Measurements from ENCODE around the gene ELMOD3. TPM values are rescaled to one million over a fixed set of nuclear protein-coding genes. Genes with fewer than 3 reads are reported as not detected.
"Not testable (repeated sequence)": the region's sequence is repeated elsewhere in the genome, so short reads cannot be mapped to it uniquely, and the experiment has no call there.

ELMOD3 gene
- total RNA-seq, 4 donors from 2014 or later, result 12.8 to 45.3 (median 21.0) TPM

DNA sequence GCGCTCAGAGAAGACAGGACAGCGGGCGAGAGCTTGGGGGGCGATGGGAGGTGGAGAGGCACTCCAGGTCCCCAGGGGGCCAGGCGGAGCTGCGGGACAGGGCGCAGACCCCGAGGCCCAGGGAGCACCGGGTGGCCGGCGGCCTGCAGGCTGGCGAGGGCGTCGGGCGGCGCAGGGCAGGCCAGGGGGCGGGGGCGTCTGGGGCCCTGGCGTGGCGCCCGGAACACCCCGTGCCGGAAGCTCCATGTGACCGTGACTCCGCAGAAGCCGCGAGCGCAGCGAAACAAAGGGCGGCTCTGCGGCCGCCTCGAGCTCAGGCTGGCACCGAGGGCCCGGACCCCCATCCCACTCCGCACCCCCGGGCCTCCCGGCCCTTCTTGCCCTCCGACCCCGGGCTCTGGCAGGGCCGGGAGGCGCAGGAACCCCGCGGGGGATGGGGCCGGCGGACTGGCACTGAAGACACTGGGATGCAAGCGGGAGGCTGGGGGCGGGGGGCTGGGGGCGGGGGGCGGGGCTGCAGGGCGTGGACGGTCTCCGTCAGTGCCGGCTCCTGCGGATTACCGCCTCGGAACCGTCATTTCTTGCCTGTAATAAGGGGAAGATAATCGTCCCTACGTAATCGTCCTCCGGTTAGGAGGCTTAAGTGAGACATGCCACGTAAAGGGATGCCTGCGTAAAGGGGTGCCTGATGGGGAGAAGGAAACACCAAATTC is 83.1 kb downstream of the ELMOD3 start:
- TF ChIP-seq POLR2A (IDR thresholded peaks at IDR 0.05), result peak; percentile 83 to 95
- TF ChIP-seq, protein P1, sequence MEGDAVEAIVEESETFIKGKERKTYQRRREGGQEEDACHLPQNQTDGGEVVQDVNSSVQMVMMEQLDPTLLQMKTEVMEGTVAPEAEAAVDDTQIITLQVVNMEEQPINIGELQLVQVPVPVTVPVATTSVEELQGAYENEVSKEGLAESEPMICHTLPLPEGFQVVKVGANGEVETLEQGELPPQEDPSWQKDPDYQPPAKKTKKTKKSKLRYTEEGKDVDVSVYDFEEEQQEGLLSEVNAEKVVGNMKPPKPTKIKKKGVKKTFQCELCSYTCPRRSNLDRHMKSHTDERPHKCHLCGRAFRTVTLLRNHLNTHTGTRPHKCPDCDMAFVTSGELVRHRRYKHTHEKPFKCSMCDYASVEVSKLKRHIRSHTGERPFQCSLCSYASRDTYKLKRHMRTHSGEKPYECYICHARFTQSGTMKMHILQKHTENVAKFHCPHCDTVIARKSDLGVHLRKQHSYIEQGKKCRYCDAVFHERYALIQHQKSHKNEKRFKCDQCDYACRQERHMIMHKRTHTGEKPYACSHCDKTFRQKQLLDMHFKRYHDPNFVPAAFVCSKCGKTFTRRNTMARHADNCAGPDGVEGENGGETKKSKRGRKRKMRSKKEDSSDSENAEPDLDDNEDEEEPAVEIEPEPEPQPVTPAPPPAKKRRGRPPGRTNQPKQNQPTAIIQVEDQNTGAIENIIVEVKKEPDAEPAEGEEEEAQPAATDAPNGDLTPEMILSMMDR (IDR thresholded peaks at IDR 0.05), result peak in 1 of 4 experiments; percentile 6
- Histone ChIP-seq H3K36me3 (no peaks in the 10 kb centered on the region), H3K4me3 (peak overlapping the region; percentile 29 to 45), H3K27ac (peak overlapping the region; percentile 87 to 91), H3K9me3 (no peaks in the 10 kb centered on the region), H3K27me3 (no peaks in the 10 kb centered on the region), H3K4me1 (peaks cover 0 to 21% of the 10 kb centered on the region in 2 donors)
- peak; percentile 84 to 89 for DNase-seq
- intact Hi-C loops (cut with DNase I; ENCODE audit: low total_unique reads), result no loop called here

DNA sequence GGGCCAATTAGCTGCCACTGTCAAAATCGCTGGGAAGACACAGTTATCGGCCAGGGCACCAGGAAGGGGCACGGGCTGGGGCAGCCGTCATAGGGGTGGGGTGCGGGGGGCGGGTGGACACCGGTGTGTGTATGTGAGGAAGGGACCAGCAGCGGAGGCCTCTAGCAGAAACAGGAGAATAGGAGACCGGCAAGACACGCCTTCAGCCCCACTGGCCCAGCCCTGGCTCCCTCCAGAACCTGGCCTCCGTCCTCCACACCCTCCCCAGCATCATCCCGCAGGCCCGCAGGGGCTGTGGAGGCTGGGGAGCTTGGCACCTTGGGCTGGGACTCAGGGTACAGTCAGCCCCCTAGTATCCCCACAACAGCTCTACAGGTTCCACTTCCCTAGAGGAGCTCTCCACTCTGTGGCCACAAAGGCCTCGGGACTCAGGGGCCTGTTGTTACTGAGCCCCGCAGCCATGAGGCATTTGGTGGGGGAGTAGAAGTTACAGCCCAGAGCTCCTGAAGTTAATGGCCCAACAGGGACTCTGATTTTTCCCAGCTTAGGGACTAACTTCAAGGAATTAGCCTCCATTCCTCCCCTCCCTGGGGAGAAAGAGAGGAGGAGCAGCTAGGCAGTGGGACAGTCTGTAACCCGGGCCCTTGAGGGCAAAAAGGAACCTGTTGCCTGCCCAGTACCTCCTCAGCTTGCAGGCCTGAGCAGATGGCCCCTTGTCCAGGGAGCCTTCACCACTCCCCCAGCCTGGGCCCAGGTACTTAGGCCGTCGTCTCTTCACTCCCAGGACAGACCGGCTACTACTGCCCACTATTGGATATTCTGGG is 83.8 kb downstream of the ELMOD3 start:
- H3K4me3 ChIP-seq, result peak overlapping the region; percentile 29 to 45
- intact Hi-C loops (cut with DNase I; ENCODE audit: low total_unique reads), result no loop called here
- H3K27ac ChIP-seq, result peak overlapping the region; percentile 87 to 91
- H3K27me3 ChIP-seq, result no peaks in the 10 kb centered on the region
- peak in 1 of 2 donors; percentile 59 for DNase-seq
- TF ChIP-seq, protein P1 (IDR thresholded peaks at IDR 0.05), result no peak
- TF ChIP-seq POLR2A (IDR thresholded peaks at IDR 0.05), result no peak
- peaks cover 0 to 21% of the 10 kb centered on the region in 2 donors for H3K4me1 ChIP-seq
- no peaks in the 10 kb centered on the region for H3K36me3 ChIP-seq
- H3K9me3 ChIP-seq, result no peaks in the 10 kb centered on the region

DNA sequence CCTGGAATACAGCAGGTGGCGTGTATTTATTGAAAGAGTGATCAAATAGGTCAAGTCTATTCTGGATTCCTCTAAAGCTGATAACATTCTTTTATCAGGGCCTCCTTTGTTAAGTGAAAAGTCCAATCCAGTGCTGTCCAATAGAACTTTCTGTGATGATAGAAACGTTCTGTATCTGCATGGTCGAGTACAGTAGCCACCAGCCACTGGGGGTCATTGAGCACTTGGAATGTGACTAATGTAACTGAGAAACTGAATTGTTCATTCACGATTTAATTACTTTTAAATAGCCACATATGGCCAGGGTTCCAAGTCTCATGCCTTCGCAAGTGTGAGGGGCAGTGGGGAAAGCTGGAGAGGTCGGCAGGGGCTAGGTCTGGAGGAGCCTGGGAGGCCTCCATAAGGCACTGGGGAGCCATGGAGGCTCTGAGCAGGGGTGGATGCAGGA is 84.5 kb downstream of the ELMOD3 start:
- TF ChIP-seq, protein P1 (IDR thresholded peaks at IDR 0.05), result no peak
- no peak for TF ChIP-seq POLR2A (IDR thresholded peaks at IDR 0.05)
- Histone ChIP-seq H3K27ac (peak overlapping the region; percentile 87 to 91), H3K4me3 (no peak overlapping the region), H3K27me3 (no peaks in the 10 kb centered on the region), H3K9me3 (no peaks in the 10 kb centered on the region), H3K4me1 (peaks cover 0 to 21% of the 10 kb centered on the region in 2 donors), H3K36me3 (no peaks in the 10 kb centered on the region)
- DNase-seq, result no peak
- intact Hi-C loops (cut with DNase I; ENCODE audit: low total_unique reads), result no loop called here

DNA sequence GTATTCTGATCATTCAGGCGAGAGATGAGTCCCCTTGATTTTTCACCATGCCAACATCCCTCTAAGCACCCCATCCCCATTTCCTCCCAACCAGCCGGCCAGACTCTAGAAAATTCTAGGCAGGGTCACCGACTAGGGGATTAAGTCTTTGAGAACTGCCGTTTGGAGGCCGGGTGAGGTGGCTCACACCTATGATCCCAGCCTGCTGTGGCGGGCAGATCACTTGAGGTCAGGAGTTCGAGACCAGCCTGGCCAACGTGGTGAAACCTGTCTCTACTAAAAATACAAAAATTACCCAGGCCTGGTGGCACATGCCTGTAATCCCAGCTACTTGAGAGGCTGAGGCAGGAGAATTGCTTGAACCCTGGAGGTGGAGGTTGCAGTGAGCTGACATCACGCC is 85.0 kb downstream of the ELMOD3 start:
- H3K4me3 ChIP-seq; intact Hi-C loops (cut with DNase I; ENCODE audit: low total_unique reads); H3K27me3 ChIP-seq; H3K9me3 ChIP-seq; DNase-seq; H3K36me3 ChIP-seq: not testable (repeated sequence)
- Histone ChIP-seq H3K4me1 (peaks cover 0 to 21% of the 10 kb centered on the region in 2 donors), H3K27ac (peak overlapping the region in 1 of 2 donors; percentile 91)

DNA sequence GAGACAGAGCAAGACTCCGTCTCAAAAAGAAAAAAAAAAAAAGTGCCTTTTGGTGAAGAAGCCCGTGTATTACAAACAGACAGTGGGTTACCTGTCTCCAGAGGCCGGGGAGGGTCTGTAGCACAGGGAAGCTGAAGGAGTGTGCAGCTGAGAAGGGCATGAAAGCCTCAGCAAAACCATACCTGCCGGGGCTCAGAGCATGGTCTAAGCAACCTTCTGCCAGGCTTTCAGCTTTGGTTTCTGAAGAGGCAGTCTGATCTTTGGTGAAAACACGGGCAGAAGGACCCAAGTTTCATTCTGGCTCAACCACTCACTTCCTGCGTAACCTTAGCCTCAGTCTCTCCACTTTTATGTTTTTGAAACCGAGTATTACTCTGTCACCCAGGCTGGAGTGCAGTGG is 85.4 kb downstream of the ELMOD3 start:
- Histone ChIP-seq H3K4me1 (peaks cover 0 to 21% of the 10 kb centered on the region in 2 donors), H3K27me3 (no peaks in the 10 kb centered on the region), H3K4me3 (no peak overlapping the region), H3K27ac (no peak overlapping the region), H3K36me3 (no peaks in the 10 kb centered on the region), H3K9me3 (no peaks in the 10 kb centered on the region)
- TF ChIP-seq POLR2A (IDR thresholded peaks at IDR 0.05), result no peak
- TF ChIP-seq, protein P1 (IDR thresholded peaks at IDR 0.05), result no peak
- no peak for DNase-seq
- intact Hi-C loops (cut with DNase I; ENCODE audit: low total_unique reads), result no loop called here
